IMR-90 (cell line): ENCODE measurements around the gene MOB4. TPM values are rescaled to one million over a fixed set of nuclear protein-coding genes. Genes with fewer than 3 reads are reported as not detected.

Experiments used
- ATAC-seq: fragments of 200-7000 bp; cut with Tn5 transposase; 2 replicates; pipeline ENCODE4 v1.9.1; 2020; ENCODE audit warnings: low read depth, mild to moderate bottlenecking, moderate library complexity
- BruUV-seq: library from RNA; stranded (reverse); fragments of 400-500 nt; replicated peaks from 2 replicates; lab custom pipeline; 2021; lab: Mats Ljungman, UMichigan
- CTCF ChIA-PET: fragments of 300-600 bp; formaldehyde crosslinking; extraction: SDS; loops from one replicate; lab custom pipeline; 2021; ENCODE audit warnings: antibody characterized with exemption; lab: Yijun Ruan, JAX
- POLR2A ChIA-PET: fragments of 300-600 bp; sonication (Branson Sonifier 250); formaldehyde crosslinking; loops from one replicate; lab custom pipeline; 2022; ENCODE audit warnings: antibody characterized with exemption; ENCODE audit not compliant: unreplicated experiment; lab: Charles Lee
- DNase-seq: peaks from one replicate; pipeline ENCODE4 v3.0.0; 2013
- H2AFZ ChIP-seq: replicated peaks from 2 replicates; pipeline ENCODE3; 2013; ENCODE audit warnings: low read length, mild to moderate bottlenecking; ENCODE audit not compliant: poor library complexity
- H2AK5ac ChIP-seq: 2 replicates; pipeline ENCODE4 v1.6.1; 2013; ENCODE audit warnings: low read depth, low read length, inconsistent platforms
- H2AK9ac ChIP-seq: replicated peaks from 2 replicates; pipeline ENCODE3; 2013; ENCODE audit warnings: mild to moderate bottlenecking, low read depth, low read length, moderate library complexity; ENCODE audit not compliant: poor library complexity
- H2BK120ac ChIP-seq: 2 replicates; pipeline ENCODE4 v1.6.1; 2013; ENCODE audit warnings: low read depth, low read length, inconsistent platforms
- H2BK15ac ChIP-seq: 3 replicates; pipeline ENCODE4 v1.6.1; 2013; ENCODE audit warnings: low read depth, low read length, inconsistent platforms
- H2BK20ac ChIP-seq: 2 replicates; pipeline ENCODE4 v1.6.1; 2013; ENCODE audit warnings: low read depth, mild to moderate bottlenecking, inconsistent platforms, low read length, moderate library complexity
- H2BK5ac ChIP-seq: 2 replicates; pipeline ENCODE4 v1.6.1; 2013; ENCODE audit warnings: mild to moderate bottlenecking, low read depth, low read length, inconsistent platforms; ENCODE audit not compliant: poor library complexity, severe bottlenecking
- H3K14ac ChIP-seq: replicated peaks from 2 replicates; pipeline ENCODE4 v1.6.1; 2013; ENCODE audit warnings: low read depth, low read length, inconsistent platforms
- H3K18ac ChIP-seq: 2 replicates; pipeline ENCODE4 v1.6.1; 2013; ENCODE audit warnings: low read depth, low read length, control low read depth
- H3K23ac ChIP-seq: 2 replicates; pipeline ENCODE4 v1.6.1; 2013; ENCODE audit warnings: low read depth, low read length, inconsistent platforms
- H3K27ac ChIP-seq: 2 replicates; pipeline ENCODE4 v1.5.1; 2013; ENCODE audit warnings: mild to moderate bottlenecking, control low read depth, low read length; ENCODE audit not compliant: insufficient read depth
- H3K27me3 ChIP-seq: 2 replicates; pipeline ENCODE4 v1.6.1; 2013; ENCODE audit warnings: low read length; ENCODE audit not compliant: control insufficient read depth, insufficient read depth
- H3K36me3 ChIP-seq: 2 replicates; pipeline ENCODE4 v1.6.1; 2013; ENCODE audit warnings: low read length, mixed read lengths; ENCODE audit not compliant: control insufficient read depth, insufficient read depth
- H3K4ac ChIP-seq: 2 replicates; pipeline ENCODE4 v1.6.1; 2013; ENCODE audit warnings: low read depth, low read length, inconsistent platforms
- H3K4me1 ChIP-seq: 2 replicates; pipeline ENCODE4 v1.6.1; 2013; ENCODE audit warnings: low read length, mixed read lengths; ENCODE audit not compliant: control insufficient read depth, insufficient read depth
- H3K4me2 ChIP-seq: 2 replicates; pipeline ENCODE4 v1.6.1; 2013; ENCODE audit warnings: low read depth, mild to moderate bottlenecking, control low read depth, low read length, moderate library complexity
- H3K4me3 ChIP-seq: 2 replicates; pipeline ENCODE4 v1.5.1; 2013; ENCODE audit warnings: low read depth, mild to moderate bottlenecking, control low read depth, low read length, moderate library complexity; ENCODE audit not compliant: insufficient read depth
- H3K56ac ChIP-seq: 2 replicates; pipeline ENCODE4 v1.6.1; 2013; ENCODE audit warnings: low read length, inconsistent platforms; ENCODE audit not compliant: insufficient read depth; ENCODE audit errors: extremely low read depth
- H3K79me1 ChIP-seq, 2 experiments: 2 replicates each; pipeline ENCODE4 v1.6.1; 2013; ENCODE audit warnings: low read length in 2 of 2, inconsistent platforms in 1 of 2, low read depth in 1 of 2
- H3K9ac ChIP-seq: 2 replicates; pipeline ENCODE4 v1.6.1; 2013; ENCODE audit warnings: low read depth, low read length, control low read depth
- H3K9me1 ChIP-seq: 2 replicates; pipeline ENCODE4 v1.6.1; 2013; ENCODE audit warnings: low read length, inconsistent platforms; ENCODE audit not compliant: insufficient read depth
- H3K9me3 ChIP-seq: 2 replicates; pipeline ENCODE4 v1.6.1; 2013; ENCODE audit warnings: low read length; ENCODE audit not compliant: control insufficient read depth, insufficient read depth
- H4K20me1 ChIP-seq: 2 replicates; pipeline ENCODE4 v1.6.1; 2013; ENCODE audit warnings: low read length, inconsistent platforms; ENCODE audit not compliant: insufficient read depth
- H4K5ac ChIP-seq: 2 replicates; pipeline ENCODE4 v1.6.1; 2013; ENCODE audit warnings: mild to moderate bottlenecking, low read depth, low read length, control low read depth
- H4K8ac ChIP-seq, 2 experiments: 2 replicates each; pipeline ENCODE4 v1.6.1; 2013; ENCODE audit warnings: low read depth in 2 of 2, low read length in 2 of 2, control low read depth in 1 of 2, inconsistent platforms in 1 of 2
- H4K91ac ChIP-seq: 2 replicates; pipeline ENCODE4 v1.6.1; 2013; ENCODE audit warnings: low read depth, low read length, inconsistent platforms; ENCODE audit not compliant: insufficient read depth
- BHLHE40 ChIP-seq: fragments of 150-350 bp; IDR thresholded peaks from 2 replicates; pipeline ENCODE4 v1.6.1; 2016; ENCODE audit warnings: mild to moderate bottlenecking, low read depth, low read length
- CEBPB ChIP-seq: IDR thresholded peaks from 2 replicates; pipeline ENCODE4 v1.6.1; 2012; ENCODE audit warnings: low read depth, low read length, improper control_type of control experiment
- CHD1 ChIP-seq: IDR thresholded peaks from 2 replicates; pipeline ENCODE4 v1.6.1; 2012; ENCODE audit warnings: low read depth, low read length, improper control_type of control experiment
- CTCF ChIP-seq: conservative IDR thresholded peaks from 2 replicates; pipeline ENCODE4 v1.5.1; 2012; ENCODE audit warnings: mild to moderate bottlenecking, low read depth, low read length, improper control_type of control experiment
- ELK1 ChIP-seq: fragments of 150-350 bp; IDR thresholded peaks from 2 replicates; pipeline ENCODE4 v1.6.1; 2016; ENCODE audit warnings: low read depth, mild to moderate bottlenecking, low read length, moderate library complexity, borderline replicate concordance
- FOS ChIP-seq: fragments of 150-350 bp; IDR thresholded peaks from 2 replicates; pipeline ENCODE4 v1.6.1; 2016; ENCODE audit warnings: low read depth, low read length
- MAFK ChIP-seq: IDR thresholded peaks from 2 replicates; pipeline ENCODE4 v1.6.1; 2012; ENCODE audit warnings: low read depth, low read length, improper control_type of control experiment
- MAZ ChIP-seq: IDR thresholded peaks from 2 replicates; pipeline ENCODE4 v1.6.1; 2012; ENCODE audit warnings: low read depth, mild to moderate bottlenecking, low read length, improper control_type of control experiment, moderate library complexity, borderline replicate concordance
- MXI1 ChIP-seq: IDR thresholded peaks from 2 replicates; pipeline ENCODE4 v1.6.1; 2012; ENCODE audit warnings: low read depth, mild to moderate bottlenecking, low read length, moderate library complexity, borderline replicate concordance
- POLR2A ChIP-seq: IDR thresholded peaks from 2 replicates; pipeline ENCODE4 v1.6.1; 2012; ENCODE audit warnings: mild to moderate bottlenecking, low read depth, low read length
- RAD21 ChIP-seq: IDR thresholded peaks from 2 replicates; pipeline ENCODE4 v1.6.1; 2012; ENCODE audit warnings: low read length, improper control_type of control experiment
- RCOR1 ChIP-seq: IDR thresholded peaks from 2 replicates; pipeline ENCODE4 v1.6.1; 2012; ENCODE audit warnings: mild to moderate bottlenecking, low read length, improper control_type of control experiment; ENCODE audit not compliant: insufficient replicate concordance
- RFX5 ChIP-seq: IDR thresholded peaks from 2 replicates; pipeline ENCODE4 v1.8.0; 2012; ENCODE audit warnings: low read depth, mild to moderate bottlenecking, low read length, moderate library complexity
- SMC3 ChIP-seq: fragments of 150-350 bp; IDR thresholded peaks from 2 replicates; pipeline ENCODE4 v1.6.1; 2016; ENCODE audit warnings: low read depth, mild to moderate bottlenecking, antibody characterized with exemption, low read length, moderate library complexity
- WGBS, 2 experiments: methylation state at CpG; one replicate each; pipeline versions ENCODE4 v1.1.5 to v1.1.7; 2013; ENCODE audit warnings: missing lambda C conversion rate in 2 of 2; ENCODE audit not compliant: insufficient read length in 1 of 2; ENCODE audit errors: extremely low coverage in 2 of 2; 5-methylcytosine and 5-hydroxymethylcytosine counted together
- dilution Hi-C: fragments of 300-500 bp; cut with HindIII; formaldehyde crosslinking; loops from one replicate; pipeline ENCODE4 v1.14.3; 2018; ENCODE audit warnings: low sequenced_read_pairs; ENCODE audit not compliant: unreplicated experiment
- in situ Hi-C: fragments of 300-500 bp; cut with MboI; formaldehyde crosslinking; loops from 3 replicates; pipeline ENCODE4 v1.14.3; 2019; ENCODE audit warnings: low sequenced_read_pairs, inconsistent platforms, mixed read lengths
- intact Hi-C: fragments of 100-400 bp; cut with micrococcal nuclease; formaldehyde crosslinking; loops from 2 replicates; pipeline ENCODE4 v1.10.0; 2022
- polyA plus RNA-seq, 3 experiments: library from polyadenylated mRNA; depleted of rRNA; stranded (reverse); fragments of >200 nt; gene quantifications; 2 replicates each; pipeline ENCODE4 v1.2.3, GENCODE V29; 2012; ENCODE audit warnings: low replicate concordance in 1 of 3
- total RNA-seq: library from RNA; depleted of rRNA; stranded (reverse); fragments of >200 nt; gene quantifications from 2 replicates; pipeline ENCODE4 v1.2.3, GENCODE V29; 2012
- TF ChIP-seq, protein P1 (sequence below): fragments of 150-350 bp; IDR thresholded peaks from 2 replicates; pipeline ENCODE4 v1.6.1; 2017; ENCODE audit warnings: mild to moderate bottlenecking, antibody characterized with exemption, low read length, low read depth

The MOB4 gene
- total and polyA plus RNA-seq, 2 of the 4 experiments (the other 2 are of a cell fraction): 34.8 to 36.0 TPM

- H3K14ac ChIP-seq: no peak overlapping the region
- no peaks in the 10 kb centered on the region for H3K9me1 ChIP-seq
- intact Hi-C loops (no loop called here), dilution Hi-C loops (no loop called here), in situ Hi-C loops (no loop called here)
- H3K4me3 ChIP-seq: no peak overlapping the region
- H2AK5ac ChIP-seq: no peak overlapping the region
- DNase-seq (no peak), ATAC-seq (no peak)
- H4K8ac ChIP-seq: no peak overlapping the region
- H3K27ac ChIP-seq: no peak overlapping the region
- no TSS peak for BruUV-seq
- no peak overlapping the region for H3K9ac ChIP-seq
- H3K4me2 ChIP-seq: no peak overlapping the region
- H2BK15ac ChIP-seq: no peak overlapping the region
- H2AFZ ChIP-seq: no peak overlapping the region
- peaks cover 35% of the 10 kb centered on the region for H3K36me3 ChIP-seq
- no peak overlapping the region for H4K5ac ChIP-seq
- no peak overlapping the region for H3K4ac ChIP-seq
- H4K20me1 ChIP-seq: peaks cover 4% of the 10 kb centered on the region; the same call in 1 of the 2 replicates
- WGBS, 2 experiments: no CpG with 5 or more reads among the region's 9 CpGs
- CTCF ChIA-PET: no interaction called here
- H3K4me1 ChIP-seq: no peaks in the 10 kb centered on the region
- 0 out of 4 replicates have a peak, but pooled peaks cover 0 to 4% of the 10 kb centered on the region in 2 experiments for H3K79me1 ChIP-seq
- H2BK20ac ChIP-seq: no peak overlapping the region
- no peaks in the 10 kb centered on the region for H3K27me3 ChIP-seq
- H3K18ac ChIP-seq: no peak overlapping the region
- POLR2A ChIA-PET: no interaction called here
- H4K91ac ChIP-seq: no peak overlapping the region
- H2BK120ac ChIP-seq: no peak overlapping the region
- peaks cover 10% of the 10 kb centered on the region for H3K9me3 ChIP-seq
- no peak overlapping the region for H3K56ac ChIP-seq
- no peak overlapping the region for H2BK5ac ChIP-seq
- no peak overlapping the region for H3K23ac ChIP-seq
- H2AK9ac ChIP-seq: peak overlapping the region; percentile 28
- no peak for TF ChIP-seq CEBPB
- TF ChIP-seq ELK1: no peak
- TF ChIP-seq BHLHE40: no peak
- no peak for TF ChIP-seq SMC3
- no peak for TF ChIP-seq POLR2A
- no peak for TF ChIP-seq MAFK
- no peak for TF ChIP-seq RFX5
- TF ChIP-seq MXI1: no peak
- TF ChIP-seq CHD1: no peak
- TF ChIP-seq CTCF: no peak
- TF ChIP-seq FOS: no peak
- no peak for TF ChIP-seq RAD21
- TF ChIP-seq RCOR1: no peak
- TF ChIP-seq MAZ: no peak
- TF ChIP-seq, protein P1, sequence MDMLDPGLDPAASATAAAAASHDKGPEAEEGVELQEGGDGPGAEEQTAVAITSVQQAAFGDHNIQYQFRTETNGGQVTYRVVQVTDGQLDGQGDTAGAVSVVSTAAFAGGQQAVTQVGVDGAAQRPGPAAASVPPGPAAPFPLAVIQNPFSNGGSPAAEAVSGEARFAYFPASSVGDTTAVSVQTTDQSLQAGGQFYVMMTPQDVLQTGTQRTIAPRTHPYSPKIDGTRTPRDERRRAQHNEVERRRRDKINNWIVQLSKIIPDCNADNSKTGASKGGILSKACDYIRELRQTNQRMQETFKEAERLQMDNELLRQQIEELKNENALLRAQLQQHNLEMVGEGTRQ: no peak
These were observed 35.5 kb upstream of the MOB4 start for GRCh38 chr2:197480165-197481036.
